ENCODE measurements around the gene FOXK1.
A peak's percentile ranks its signal among the peaks of the same experiment; 100 is the strongest.

The FOXK1 gene

DNA sequence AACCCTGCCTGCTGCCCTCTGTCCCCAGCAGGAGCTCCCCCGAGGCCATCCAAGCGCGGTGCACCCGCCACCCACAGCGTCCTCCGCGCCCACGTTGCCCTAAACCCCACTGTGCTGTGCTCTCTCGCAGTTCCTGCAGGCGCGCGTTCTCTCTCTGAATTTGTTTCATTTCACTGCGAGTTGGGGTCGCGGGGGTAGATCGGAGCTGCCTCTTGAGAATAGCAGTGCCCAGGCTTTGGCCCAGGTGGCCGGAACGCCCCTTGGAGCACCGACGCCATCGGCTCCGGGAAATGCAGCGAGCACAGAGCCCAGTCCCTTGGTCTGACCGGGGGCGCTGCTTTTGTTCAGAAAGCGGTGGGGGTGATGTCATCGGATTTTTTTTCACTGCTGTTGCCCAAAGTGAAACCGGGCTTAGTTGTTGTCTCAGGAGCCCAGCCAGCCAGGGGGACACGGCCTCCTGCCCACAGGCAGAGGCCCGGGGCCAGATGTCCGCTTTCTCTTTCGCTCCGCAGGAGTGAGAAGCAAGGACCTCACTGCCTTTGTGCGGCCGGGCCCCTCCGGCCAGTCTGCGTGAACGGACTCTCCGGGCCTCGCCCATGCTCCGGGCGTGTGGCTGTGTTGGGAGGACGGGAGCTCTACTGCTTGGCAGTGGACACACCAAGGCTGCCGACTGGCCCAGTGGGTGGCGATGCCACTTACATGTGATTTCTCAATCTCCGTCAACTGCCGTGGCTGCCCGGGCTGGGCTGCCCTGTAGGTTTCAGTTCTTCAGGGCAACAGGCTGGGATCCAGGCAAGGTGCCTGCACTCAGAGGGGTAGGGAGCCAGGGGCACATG lies 43.1 kb downstream of the FOXK1 start:
- peak; percentile 92 to 96 (median 94) for DNase-seq

DNA sequence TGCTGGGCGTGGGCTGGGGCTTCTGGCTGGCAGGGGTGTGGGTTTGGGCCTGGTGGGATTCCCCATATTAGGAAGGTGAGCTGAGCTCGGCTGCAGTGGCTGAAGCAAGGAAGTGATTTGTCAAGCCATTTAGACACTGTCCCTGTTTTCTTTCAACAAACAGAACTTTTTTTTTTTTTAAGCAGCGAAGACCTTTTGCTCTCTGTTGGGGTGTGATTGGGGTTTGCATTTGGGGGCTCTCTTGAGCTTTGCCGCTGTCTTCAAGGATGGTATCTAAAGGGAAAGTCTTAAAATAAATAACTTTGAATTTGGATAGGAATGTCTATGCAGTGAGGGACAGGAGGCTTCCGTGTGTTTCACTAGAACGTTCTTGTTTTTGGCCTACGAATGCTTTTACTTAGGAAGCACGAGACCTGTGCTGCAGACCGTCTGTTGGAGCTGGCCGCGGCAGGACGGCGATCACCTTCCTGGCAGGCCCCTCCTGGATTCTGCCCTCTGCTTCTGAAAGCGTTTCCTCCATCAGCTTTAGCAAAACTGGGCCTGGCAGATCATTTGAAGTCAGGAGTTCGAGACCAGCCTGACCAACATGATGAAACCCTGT lies 43.9 kb downstream of the FOXK1 start:
- no peak for DNase-seq

DNA sequence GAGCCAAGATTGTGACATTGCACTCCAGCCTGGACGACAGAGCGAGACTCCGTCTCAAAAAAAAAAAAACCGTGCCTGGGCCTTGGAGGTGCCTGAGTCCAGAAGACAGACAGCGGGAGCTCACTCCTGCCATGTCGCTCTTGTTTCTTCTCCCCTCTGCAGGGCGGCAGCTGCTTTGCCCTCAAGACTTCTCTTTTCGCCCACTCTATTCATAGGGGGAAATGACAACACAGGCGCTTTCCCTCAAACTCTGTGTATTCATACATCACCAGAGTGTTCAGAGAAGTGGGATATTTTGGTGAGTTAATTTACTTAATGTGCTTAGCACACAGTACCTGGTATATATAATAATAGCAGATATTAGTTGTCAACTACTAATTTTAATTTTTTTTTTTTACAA lies 44.5 kb downstream of the FOXK1 start:
- DNase-seq, result peak; percentile 84 to 90 (median 86)

DNA sequence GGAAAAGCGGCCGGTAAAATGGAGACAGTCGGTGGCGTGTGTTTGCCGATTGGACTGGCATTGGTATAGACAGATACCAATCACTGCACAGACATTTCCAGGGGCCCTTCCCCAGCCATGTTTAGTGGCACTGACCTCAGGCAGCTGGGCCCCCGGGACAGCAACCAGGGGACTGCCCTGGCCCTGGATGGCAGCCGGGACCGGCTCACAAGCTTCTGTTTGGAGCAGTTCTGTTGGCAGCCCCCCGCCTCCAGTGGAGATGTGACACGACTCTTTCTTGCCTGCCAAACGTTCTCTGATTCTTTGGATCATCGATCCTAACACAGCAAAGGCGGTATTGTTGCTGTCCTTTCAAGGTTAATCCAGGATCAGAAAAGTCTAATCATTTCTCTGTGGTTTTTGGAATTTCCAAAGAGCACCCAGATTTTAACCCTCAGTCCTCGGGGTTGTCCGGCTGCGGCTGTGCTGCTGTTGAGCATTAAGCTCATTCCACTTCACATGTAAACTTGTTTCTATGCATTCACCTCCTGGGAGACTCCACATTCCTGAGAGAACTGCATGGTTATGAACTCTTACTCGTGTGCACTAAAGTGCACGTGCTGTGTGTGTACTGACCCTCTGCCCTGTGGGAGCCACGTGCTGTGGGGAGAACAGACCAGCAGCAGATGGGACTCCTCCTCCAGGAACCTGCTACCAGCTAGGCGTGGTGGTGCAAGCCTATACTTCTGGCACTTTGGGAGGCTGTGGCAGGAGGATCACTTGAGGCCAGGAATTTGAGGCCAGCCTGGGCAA lies 46.0 kb downstream of the FOXK1 start:
- DNase-seq, result no peak

DNA sequence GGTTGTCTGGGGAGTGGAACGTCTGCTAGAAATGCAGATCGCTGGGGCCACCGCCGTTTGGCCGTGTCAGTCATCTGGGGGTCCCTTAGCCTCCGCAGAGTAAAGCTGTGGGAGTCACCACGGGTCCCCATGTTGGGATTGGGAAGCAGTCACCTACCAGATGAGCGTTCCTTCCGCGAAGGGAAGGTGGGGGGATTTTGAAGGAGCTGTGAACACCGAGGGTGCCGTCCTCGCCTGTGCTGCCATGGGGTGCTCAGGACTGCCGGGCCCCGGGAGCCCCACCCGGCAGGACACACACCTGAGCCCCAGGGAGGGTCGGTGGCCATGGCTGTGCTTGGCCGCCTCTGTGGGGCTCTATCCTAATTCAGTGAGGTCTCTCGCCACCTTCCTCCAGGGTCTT lies 47.2 kb downstream of the FOXK1 start:
- DNase-seq, result no peak

GRCh38 chr7:4730276-4730675 lies 48.2 kb downstream of the FOXK1 start:
- DNase-seq, result no peak

- DNase-seq, result no peak
Observed at GRCh38 chr7:4730971-4731370, 48.9 kb downstream of the FOXK1 start.

DNA sequence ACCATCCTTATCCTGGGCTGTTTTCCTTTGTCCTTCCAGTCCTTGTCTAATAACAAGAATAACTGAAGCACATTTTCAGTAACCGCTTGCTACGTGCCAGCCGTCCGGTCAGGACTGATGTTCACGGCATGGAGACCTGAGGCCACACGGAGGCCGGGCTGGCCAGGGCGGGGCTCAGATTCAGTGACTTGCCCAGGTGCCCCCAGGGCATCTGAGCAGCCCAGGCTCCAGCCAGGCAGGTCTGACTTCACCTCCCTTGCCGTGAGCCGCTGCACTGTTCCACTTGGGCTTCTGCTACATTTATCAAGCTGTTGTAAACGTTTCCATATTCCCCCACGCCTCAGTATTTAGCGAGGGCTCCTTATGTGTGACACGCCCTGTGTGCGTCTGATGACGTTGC lies 49.7 kb downstream of the FOXK1 start:
- DNase-seq, result no peak

GRCh38 chr7:4733936-4734528 lies 51.9 kb downstream of the FOXK1 start:
- no peak for DNase-seq

DNA sequence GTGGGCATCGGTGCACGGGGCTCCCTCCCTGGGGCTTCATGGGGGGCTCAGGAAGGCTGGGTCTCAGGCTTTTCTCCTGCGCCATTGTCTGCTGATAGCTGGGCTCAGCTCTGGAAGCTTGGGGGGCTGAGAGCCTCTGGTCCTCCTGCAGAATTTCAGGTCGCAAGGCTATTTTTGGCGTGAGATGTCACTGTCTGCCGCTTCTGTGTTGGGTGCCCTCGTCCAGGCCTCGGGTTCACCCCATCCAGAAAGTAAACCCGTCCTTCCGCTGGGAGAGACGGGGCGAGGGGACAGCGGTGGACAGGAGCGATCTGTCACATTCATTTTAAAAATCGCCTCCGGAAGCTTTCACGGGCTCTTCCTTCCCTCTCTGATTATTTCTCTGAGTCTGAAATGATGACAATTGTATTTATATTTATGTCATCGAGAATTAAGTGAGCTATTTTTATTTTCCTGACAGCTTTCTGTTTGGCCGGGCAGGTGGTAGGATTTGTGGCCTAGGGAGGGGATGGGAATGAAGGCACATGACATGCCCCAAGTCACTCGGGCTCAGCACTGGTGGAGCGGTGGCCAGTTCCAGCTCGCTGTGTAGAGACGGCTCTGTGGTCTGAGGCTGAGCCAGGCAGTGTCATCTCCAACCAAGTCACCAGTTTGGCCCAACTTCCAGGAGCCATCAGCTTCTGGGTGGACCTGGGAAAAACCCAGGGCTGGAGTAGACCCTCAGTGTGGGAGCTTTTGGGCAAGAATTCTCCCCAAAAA lies 52.7 kb downstream of the FOXK1 start:
- no peak for DNase-seq

DNA sequence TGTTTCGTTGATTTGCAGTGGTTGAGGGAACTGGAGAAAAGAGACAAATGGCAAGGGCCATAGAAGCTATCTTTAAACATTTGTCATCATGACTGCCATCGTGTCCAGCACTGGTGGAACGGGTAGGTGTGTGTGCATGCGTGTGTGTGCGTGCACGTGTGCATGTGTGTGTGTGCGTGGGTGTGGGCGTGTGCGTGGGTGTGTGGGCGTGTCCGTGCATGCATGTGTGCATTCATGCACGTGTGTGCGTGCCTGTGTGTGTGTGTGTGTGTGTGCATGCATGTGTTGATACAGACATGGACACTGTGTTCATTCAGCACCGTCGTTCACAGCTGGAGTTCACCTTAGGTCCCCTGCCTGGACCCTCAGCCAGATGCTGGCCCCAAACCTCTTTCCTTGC lies 55.2 kb downstream of the FOXK1 start:
- DNase-seq, result no peak

DNA sequence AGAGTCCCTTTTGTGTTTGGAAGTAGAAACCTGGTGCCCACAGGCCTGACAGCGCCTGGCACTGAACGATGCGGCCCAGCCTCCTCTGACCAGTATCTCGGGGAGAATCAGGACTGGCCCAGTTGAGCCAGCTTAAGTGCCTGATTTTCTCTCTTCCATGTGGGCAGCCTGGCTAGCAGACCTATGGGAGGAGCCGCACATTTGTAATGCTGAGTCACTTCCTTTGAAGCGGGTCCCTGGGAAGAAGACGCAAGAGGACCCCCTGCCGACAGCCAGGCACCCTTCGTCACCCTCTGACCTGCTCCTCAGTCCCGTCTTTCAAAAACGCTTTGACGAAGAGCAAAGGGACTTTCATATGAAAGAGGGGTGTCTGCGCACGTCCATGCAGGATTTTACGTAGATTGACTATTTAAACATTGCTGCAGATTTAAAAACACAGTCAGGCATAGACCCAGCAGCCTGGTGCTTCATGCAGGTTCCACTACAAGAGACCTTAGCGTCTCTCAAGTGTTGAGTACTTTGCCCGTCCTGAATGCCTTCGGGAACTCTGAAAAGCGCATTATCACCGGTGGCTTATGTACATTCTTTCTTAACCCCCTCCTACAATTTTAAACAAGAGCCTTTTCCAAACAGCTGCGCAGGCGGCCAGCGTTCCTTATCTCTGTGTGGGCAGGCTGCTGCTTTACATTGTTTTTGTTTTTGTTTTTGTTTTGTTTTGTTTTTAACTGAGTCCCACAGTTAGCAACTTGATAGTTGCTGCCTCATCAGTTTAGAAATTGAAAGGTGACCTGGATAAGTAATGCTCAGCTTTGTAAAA lies 56.8 kb downstream of the FOXK1 start:
- peak; percentile 79 to 88 (median 82) for DNase-seq

GRCh38 chr7:4739528-4739992 lies 57.5 kb downstream of the FOXK1 start:
- DNase-seq, result peak; percentile 34 to 49 (median 48)

DNA sequence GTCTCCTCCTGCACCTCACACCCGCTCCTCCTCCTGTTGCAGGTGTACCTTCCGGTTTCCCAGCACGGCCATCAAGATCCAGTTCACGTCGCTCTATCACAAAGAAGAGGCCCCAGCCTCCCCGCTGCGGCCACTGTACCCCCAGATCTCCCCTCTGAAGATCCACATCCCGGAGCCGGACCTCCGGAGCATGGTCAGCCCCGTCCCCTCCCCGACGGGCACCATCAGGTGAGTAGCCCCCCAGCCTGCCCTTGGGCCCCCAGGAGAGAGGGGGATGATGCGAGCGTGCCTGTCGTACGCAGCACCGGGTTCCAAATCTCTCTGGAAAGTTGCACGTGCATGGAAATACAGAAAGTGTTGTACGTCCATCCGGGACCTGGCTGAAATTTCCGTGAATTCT lies 58.7 kb downstream of the FOXK1 start:
- DNase-seq, result no peak

DNA sequence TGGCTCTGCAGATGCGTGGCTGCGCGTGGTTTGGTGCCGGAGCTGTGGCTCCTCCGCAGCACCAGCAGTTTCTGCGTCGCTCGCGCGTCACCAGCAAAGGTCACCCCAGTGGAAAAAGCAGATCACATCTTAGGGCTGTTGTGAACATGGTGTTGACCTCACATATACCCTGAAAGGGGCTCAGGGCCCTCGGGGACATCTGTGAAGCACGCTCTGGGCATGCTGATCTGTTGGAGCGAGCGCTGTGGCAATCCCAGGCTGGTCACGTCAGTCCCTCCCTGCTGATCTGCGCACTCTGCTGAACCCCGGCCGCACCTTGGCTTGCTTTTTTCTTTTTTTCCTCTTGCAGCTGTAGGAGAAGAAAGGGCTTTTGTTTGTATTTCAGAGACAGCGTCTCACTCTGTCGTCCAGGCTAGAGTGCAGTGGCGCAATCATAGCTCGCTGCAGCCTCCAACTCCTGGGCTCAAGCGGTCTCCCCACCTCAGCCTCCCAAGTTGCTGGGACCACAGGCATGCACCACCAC lies 60.0 kb downstream of the FOXK1 start:
- DNase-seq, result no peak

DNA sequence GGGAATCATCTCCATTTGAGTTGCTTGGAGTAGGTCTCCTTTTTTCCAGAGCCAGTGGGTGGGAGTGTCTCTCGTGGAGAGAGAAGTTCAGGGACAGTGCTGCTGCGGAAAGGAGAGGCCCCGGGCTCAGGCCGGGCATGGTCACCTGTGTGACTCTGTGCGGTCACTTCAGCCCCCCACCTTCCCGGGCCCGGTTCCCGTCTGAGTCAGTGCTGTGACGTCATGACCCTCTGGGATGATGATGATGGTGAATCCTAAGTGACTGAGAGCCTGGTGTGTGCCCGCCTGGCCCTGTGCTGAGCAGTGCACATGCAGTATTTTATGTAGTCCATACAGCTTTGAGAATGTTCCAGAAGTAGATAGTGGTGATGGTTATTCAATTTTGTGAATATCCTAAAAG lies 60.8 kb downstream of the FOXK1 start:
- DNase-seq, result no peak

DNA sequence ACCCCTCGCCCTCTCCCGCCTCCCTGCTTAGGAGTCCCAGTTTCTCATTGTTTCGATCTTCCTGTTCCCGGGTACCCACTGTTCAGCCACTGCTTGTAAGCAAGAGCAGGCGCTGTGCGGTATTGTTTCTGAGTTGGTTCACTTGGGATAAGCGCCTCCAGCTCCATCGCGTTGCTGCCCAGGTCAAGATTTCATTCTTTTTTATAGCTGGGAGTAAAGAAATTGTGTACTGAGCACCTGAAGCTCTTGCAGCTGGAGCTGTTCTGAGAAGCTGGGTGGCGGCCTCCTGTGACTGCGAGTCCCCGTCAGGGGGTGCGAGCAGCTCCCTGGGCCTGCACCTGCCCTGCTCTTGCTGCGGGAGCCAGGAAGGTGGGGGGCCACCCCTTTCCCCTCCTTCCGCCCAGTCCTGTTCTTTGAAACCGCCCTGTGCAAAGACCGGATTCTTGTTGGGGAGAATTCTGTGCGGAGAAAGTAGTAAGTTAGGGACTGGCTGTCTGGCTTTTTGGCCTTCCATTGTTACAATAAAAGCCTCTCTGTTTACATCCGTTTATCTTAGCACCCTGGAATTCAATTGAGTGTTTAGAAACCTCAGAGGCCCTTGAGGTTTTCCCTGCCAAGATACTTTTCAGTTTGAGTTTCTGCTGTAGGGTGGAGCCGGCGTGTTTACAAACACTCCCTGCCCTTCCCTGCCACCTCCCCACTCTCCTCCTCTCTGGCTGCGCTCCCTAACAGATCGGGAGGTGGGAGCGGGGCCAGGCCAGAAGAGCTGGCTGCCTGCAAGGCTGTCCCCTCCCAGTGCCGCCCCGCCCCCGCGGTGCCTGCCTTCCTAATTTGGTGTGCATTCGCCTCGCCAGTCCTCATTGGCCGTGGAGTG lies 62.5 kb downstream of the FOXK1 start:
- DNase-seq, result peak; percentile 79 to 95 (median 85)

DNA sequence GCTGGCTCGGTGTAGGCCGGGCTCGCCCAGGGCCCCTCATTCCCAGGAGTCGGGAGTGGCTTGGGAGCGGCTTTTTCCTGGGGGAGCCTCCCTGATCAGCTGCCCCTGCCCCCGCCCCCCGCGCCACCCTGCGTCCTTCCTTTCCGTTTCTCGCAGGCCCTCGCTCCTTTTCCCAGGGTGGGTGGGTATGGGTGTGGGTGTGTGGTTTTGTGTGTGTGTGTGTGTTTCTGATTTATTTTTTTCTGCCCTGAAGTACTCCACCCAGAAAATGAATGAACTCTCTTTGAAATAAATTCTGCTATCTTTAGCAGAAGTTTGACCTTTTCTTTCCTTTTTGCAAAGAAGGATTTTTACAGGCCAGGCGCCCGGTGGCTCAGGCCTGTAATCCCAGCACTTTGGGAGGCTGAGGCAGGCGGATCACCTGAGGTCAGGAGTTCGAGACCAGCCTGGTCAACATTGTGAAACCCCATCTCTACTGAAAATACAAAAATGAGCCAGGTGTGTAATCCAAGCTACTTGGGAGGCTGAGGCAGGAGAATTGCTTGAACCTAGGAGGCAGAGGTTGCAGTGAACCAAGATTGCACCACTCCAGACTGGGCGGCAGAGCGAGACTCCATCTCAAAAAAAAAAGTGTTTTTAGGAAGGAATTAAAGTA lies 63.3 kb downstream of the FOXK1 start:
- no peak for DNase-seq

Data from suppressor macrophage treated with lipopolysaccharide for 1 hour (primary cell).